Cardiac fibroblast (primary cell): ENCODE data around the gene MXD1.
A peak's percentile ranks its signal among the peaks of the same experiment; 100 is the strongest.

Experiments
- DNase-seq, 2 donors: peaks; one replicate each; pipeline versions ENCODE4 v3.0.0 to v3.0.0-alpha.2; 2010; ENCODE audit warnings: low read depth in 2 of 2
- H3K4me3 ChIP-seq, 2 donors: replicated peaks in 1 of 2; 1 replicate in 1 of 2; 2 replicates in 1 of 2; pipeline ENCODE4 v1.5.1; 2011; ENCODE audit warnings: low read depth in 2 of 2, low read length in 2 of 2, mild to moderate bottlenecking in 2 of 2, moderate library complexity in 1 of 2
- CTCF ChIP-seq: IDR thresholded peaks from one replicate; pipeline ENCODE4 v1.5.1; 2011; ENCODE audit warnings: low read depth, mild to moderate bottlenecking, low read length, inconsistent platforms

Gene MXD1

GRCh38 chr2:69969126-69969983 is 54.4 kb downstream of the MXD1 start:
- no peak for DNase-seq
- no peak overlapping the region for H3K4me3 ChIP-seq
- TF ChIP-seq CTCF = no peak

GRCh38 chr2:69969991-69970390 is 55.1 kb downstream of the MXD1 start:
- DNase-seq = no peak
- no peak overlapping the region for H3K4me3 ChIP-seq
- TF ChIP-seq CTCF = no peak

- no peak overlapping the region for H3K4me3 ChIP-seq
- no peak for DNase-seq
- TF ChIP-seq CTCF = no peak
These were observed 57.9 kb downstream of the MXD1 start for GRCh38 chr2:69972822-69973221.

- no peak for TF ChIP-seq CTCF
- peak; percentile 29 to 55 for DNase-seq
- H3K4me3 ChIP-seq = no peak overlapping the region
These were observed 58.4 kb downstream of the MXD1 start for GRCh38 chr2:69973335-69973735.

GRCh38 chr2:69975136-69975852 is 60.4 kb downstream of the MXD1 start:
- DNase-seq = no peak
- TF ChIP-seq CTCF = no peak
- no peak overlapping the region for H3K4me3 ChIP-seq

GRCh38 chr2:69975853-69976462 is 61.0 kb downstream of the MXD1 start:
- no peak for DNase-seq
- no peak overlapping the region for H3K4me3 ChIP-seq
- no peak for TF ChIP-seq CTCF
